ENCODE data around the gene LINC00305.

LINC00305 gene

GRCh38 chr18:64031411-64031810 lies 117.5 kb downstream of the LINC00305 start:
- no peak for DNase-seq (ENCODE audit: low read depth)
